Prostate gland (tissue), 2 donors: ENCODE data around the gene PHKG2. TPM values are rescaled to one million over a fixed set of nuclear protein-coding genes. Genes with fewer than 3 reads are reported as not detected.
A peak's percentile ranks its signal among the peaks of the same experiment; 100 is the strongest.

Experiments
- DNase-seq: peaks from one replicate; pipeline ENCODE4 v3.0.0-alpha.2; 2019; ENCODE audit warnings: low spot score
- H3K27ac ChIP-seq, 2 donors: fragments of 200-600 bp; sonication (generic); 2 replicates each; pipeline ENCODE4 v1.5.1; 2017 to 2019
- H3K27me3 ChIP-seq: fragments of 200-600 bp; sonication (generic); replicated peaks from 2 replicates; pipeline ENCODE4 v1.5.1; 2019; ENCODE audit not compliant: insufficient read depth
- H3K36me3 ChIP-seq, 2 donors: fragments of 200-600 bp; sonication (generic); 1 replicate in 1 of 2; 2 replicates in 1 of 2; pipeline versions ENCODE4 v1.5.1 to v1.8.1; 2017 to 2019
- H3K4me1 ChIP-seq: fragments of 200-600 bp; sonication (generic); replicated peaks from 2 replicates; pipeline ENCODE4 v1.5.1; 2019
- H3K4me3 ChIP-seq, 2 donors: fragments of 200-600 bp; sonication (generic); 2 replicates each; pipeline ENCODE4 v1.5.1; 2017 to 2019
- H3K9me3 ChIP-seq: fragments of 200-600 bp; sonication (generic); 2 replicates; pipeline ENCODE4 v1.5.1; 2017
- CTCF ChIP-seq, 4 experiments: fragments of 200-600 bp in 2 of 4; fragments of 450-650 bp in 2 of 4; sonication (generic) in 2 of 4; IDR thresholded peaks; 1 replicate in 3 of 4; 2 replicates in 1 of 4; pipeline ENCODE4 v1.5.1; 2016 to 2019; ENCODE audit warnings: antibody characterized with exemption in 4 of 4, mild to moderate bottlenecking in 2 of 4, moderate library complexity in 2 of 4
- POLR2A ChIP-seq: fragments of 450-650 bp; IDR thresholded peaks from one replicate; pipeline ENCODE4 v1.6.1; 2016; ENCODE audit warnings: antibody characterized with exemption, mild to moderate bottlenecking
- POLR2AphosphoS5 ChIP-seq: sonication (generic); formaldehyde crosslinking; IDR thresholded peaks from one replicate; pipeline ENCODE4 v1.6.1; 2017; ENCODE audit warnings: antibody characterized with exemption
- WGBS: methylation state at CpG from one replicate; pipeline ENCODE4 v1.1.5; 2018; 5-methylcytosine and 5-hydroxymethylcytosine counted together
- intact Hi-C: fragments of 100-400 bp; cut with DNase I; formaldehyde crosslinking; loops from one replicate; pipeline ENCODE4 v1.14.2; 2022
- total RNA-seq, 2 donors: library from RNA; depleted of rRNA; stranded (reverse); fragments of >200 nt; gene quantifications; one replicate each; pipeline ENCODE4 v1.1.0, GENCODE V29; 2016

Gene PHKG2
- total RNA-seq, 2 donors from 2014 or later, result 37.2 to 45.2 TPM

- H3K36me3 ChIP-seq, result peaks cover 30 to 53% of the 10 kb centered on the region in 2 donors
These were observed 26.6 kb upstream of the PHKG2 start for GRCh38 chr16:30721606-30722005.

GRCh38 chr16:30722443-30722842 is 25.8 kb upstream of the PHKG2 start:
- intact Hi-C loops, result no loop called here
- Histone ChIP-seq H3K4me1 (no peaks in the 10 kb centered on the region), H3K27ac (no peak overlapping the region), H3K9me3 (no peaks in the 10 kb centered on the region), H3K4me3 (no peak overlapping the region), H3K36me3 (peaks cover 30 to 53% of the 10 kb centered on the region in 2 donors), H3K27me3 (no peaks in the 10 kb centered on the region)
- WGBS, result 83% methylated on average over 6 of the region's 6 CpGs
- DNase-seq, result no peak
- TF ChIP-seq POLR2AphosphoS5 (no peak), CTCF (IDR thresholded peaks at IDR 0.05) (peak in 2 of 4 experiments; percentile 9 to 18), POLR2A (no peak)

More at GRCh38 chr16:30721606-30722005, 26.6 kb upstream of the PHKG2 start:
- WGBS, result 100% methylated on average over 1 of the region's 1 CpG
- Histone ChIP-seq H3K4me1 (no peaks in the 10 kb centered on the region), H3K9me3 (no peaks in the 10 kb centered on the region), H3K4me3 (no peak overlapping the region), H3K27me3 (no peaks in the 10 kb centered on the region), H3K27ac (no peak overlapping the region)
- no peak for DNase-seq
- intact Hi-C loops, result no loop called here
- no peak for TF ChIP-seq POLR2AphosphoS5
- no peak for TF ChIP-seq POLR2A
- no peak for TF ChIP-seq CTCF (IDR thresholded peaks at IDR 0.05)

GRCh38 chr16:30722916-30723315 is 25.3 kb upstream of the PHKG2 start:
- TF ChIP-seq POLR2A (no peak), CTCF (IDR thresholded peaks at IDR 0.05) (no peak), POLR2AphosphoS5 (no peak)
- H3K36me3 ChIP-seq, result peaks cover 30 to 53% of the 10 kb centered on the region in 2 donors

GRCh38 chr16:30723725-30724355 is 24.4 kb upstream of the PHKG2 start:
- no peak overlapping the region for H3K4me3 ChIP-seq
- no peak overlapping the region for H3K27ac ChIP-seq
- 90% methylated on average over 12 of the region's 12 CpGs for WGBS
- H3K4me1 ChIP-seq, result no peaks in the 10 kb centered on the region
- intact Hi-C loops, result no loop called here
- peaks cover 30 to 53% of the 10 kb centered on the region in 2 donors for H3K36me3 ChIP-seq
- TF ChIP-seq POLR2AphosphoS5 (no peak), CTCF (IDR thresholded peaks at IDR 0.05) (no peak), POLR2A (no peak)
- no peaks in the 10 kb centered on the region for H3K27me3 ChIP-seq
- H3K9me3 ChIP-seq, result no peaks in the 10 kb centered on the region
- DNase-seq, result no peak

More at GRCh38 chr16:30722916-30723315, 25.3 kb upstream of the PHKG2 start:
- Histone ChIP-seq H3K9me3 (no peaks in the 10 kb centered on the region), H3K4me3 (no peak overlapping the region), H3K4me1 (no peaks in the 10 kb centered on the region), H3K27ac (no peak overlapping the region), H3K27me3 (no peaks in the 10 kb centered on the region)
- no peak for DNase-seq
- intact Hi-C loops, result no loop called here
- 82% methylated on average over 10 of the region's 10 CpGs for WGBS
